BJ (cell line): ENCODE results near the gene BAIAP2. TPM values are rescaled to one million over a fixed set of nuclear protein-coding genes. Genes with fewer than 3 reads are reported as not detected.

ENCODE experiments used
- CTCF ChIA-PET: fragments of 350-600 bp; formaldehyde crosslinking; extraction: SDS; loops from one replicate; lab custom pipeline; 2021; ENCODE audit warnings: antibody characterized with exemption, inconsistent platforms; lab: Yijun Ruan, JAX
- POLR2A ChIA-PET: fragments of 300-600 bp; sonication (Branson Sonifier 250); formaldehyde crosslinking; extraction: SDS; loops from one replicate; lab custom pipeline; 2021; ENCODE audit warnings: antibody characterized with exemption; lab: Charles Lee
- DNase-seq: peaks from one replicate; pipeline ENCODE4 v3.0.0-alpha.2; 2011; ENCODE audit warnings: low read depth
- H3K27me3 ChIP-seq: 2 replicates; pipeline ENCODE4 v1.6.0; 2011; ENCODE audit warnings: low read length; ENCODE audit not compliant: control insufficient read depth, insufficient read depth
- H3K36me3 ChIP-seq: 2 replicates; pipeline ENCODE4 v1.5.1; 2011; ENCODE audit warnings: low read length; ENCODE audit not compliant: control insufficient read depth, insufficient read depth
- H3K4me3 ChIP-seq: 2 replicates; pipeline ENCODE4 v1.5.1; 2011; ENCODE audit warnings: low read depth, mild to moderate bottlenecking, control low read depth, low read length
- CTCF ChIP-seq: IDR thresholded peaks from 2 replicates; pipeline ENCODE4 v1.5.1; 2011; ENCODE audit warnings: low read depth, mild to moderate bottlenecking, control low read depth, inconsistent platforms, low read length, moderate library complexity; ENCODE audit not compliant: insufficient read depth
- polyA plus RNA-seq: library from polyadenylated mRNA; depleted of rRNA; stranded (reverse); fragments of >200 nt; gene quantifications from 2 replicates; pipeline ENCODE4 v1.2.3, GENCODE V29; 2011

Gene BAIAP2
- polyA plus RNA-seq, 1 experiment = 12.1 TPM

GRCh38 chr17:81021531-81022343 lies 13.2 kb upstream of the BAIAP2 start:
- ChIA-PET CTCF (interaction anchor here (0.6 to 9.5 kb wide), 8 partner anchors 13 to 151 kb away, joined by 3 to 176 read pairs (median 4); partner anchors contain the start of gene BAIAP2), POLR2A (no interaction called here)
- Histone ChIP-seq H3K4me3 (no peak overlapping the region), H3K27me3 (peaks cover 11% of the 10 kb centered on the region), H3K36me3 (no peaks in the 10 kb centered on the region)
- no peak for TF ChIP-seq CTCF
- no peak for DNase-seq

GRCh38 chr17:81022344-81022676 lies 12.6 kb upstream of the BAIAP2 start:
- Histone ChIP-seq H3K27me3 (peaks cover 12% of the 10 kb centered on the region), H3K4me3 (no peak overlapping the region), H3K36me3 (no peaks in the 10 kb centered on the region)
- TF ChIP-seq CTCF = no peak
- ChIA-PET POLR2A (no interaction called here), CTCF (interaction anchor here (0.6 to 9.5 kb wide), 8 partner anchors 12 to 151 kb away, joined by 3 to 176 read pairs (median 4); partner anchors contain the start of gene BAIAP2)
- DNase-seq = no peak

GRCh38 chr17:81025065-81025740 lies 9.7 kb upstream of the BAIAP2 start:
- TF ChIP-seq CTCF = no peak
- no peaks in the 10 kb centered on the region for H3K36me3 ChIP-seq
- no peak for DNase-seq
- ChIA-PET CTCF (interaction anchor here (0.7 to 9.5 kb wide), 11 partner anchors 11 to 118 kb away, joined by 3 to 176 read pairs (median 4); no protein-coding TSS in a partner anchor), POLR2A (no interaction called here)
- peaks cover 23% of the 10 kb centered on the region for H3K27me3 ChIP-seq
- H3K4me3 ChIP-seq = no peak overlapping the region

GRCh38 chr17:81025741-81026129 lies 9.2 kb upstream of the BAIAP2 start:
- Histone ChIP-seq H3K36me3 (peaks cover 1% of the 10 kb centered on the region; the same call in 1 of the 2 replicates), H3K27me3 (peaks cover 23% of the 10 kb centered on the region), H3K4me3 (no peak overlapping the region)
- ChIA-PET POLR2A (no interaction called here), CTCF (interaction anchor here (0.7 to 9.5 kb wide), 10 partner anchors 11 to 118 kb away, joined by 3 to 176 read pairs (median 4); no protein-coding TSS in a partner anchor)
- no peak for DNase-seq
- TF ChIP-seq CTCF = no peak
